CMK (cell line): ENCODE measurements around the gene NHP2.

Experiments
- DNase-seq: peaks from one replicate; pipeline ENCODE4 v3.0.0-alpha.2; 2010; ENCODE audit warnings: low read depth

NHP2 gene

GRCh38 chr5:178174456-178174855 is 20.8 kb upstream of the NHP2 start:
- no peak for DNase-seq

DNA sequence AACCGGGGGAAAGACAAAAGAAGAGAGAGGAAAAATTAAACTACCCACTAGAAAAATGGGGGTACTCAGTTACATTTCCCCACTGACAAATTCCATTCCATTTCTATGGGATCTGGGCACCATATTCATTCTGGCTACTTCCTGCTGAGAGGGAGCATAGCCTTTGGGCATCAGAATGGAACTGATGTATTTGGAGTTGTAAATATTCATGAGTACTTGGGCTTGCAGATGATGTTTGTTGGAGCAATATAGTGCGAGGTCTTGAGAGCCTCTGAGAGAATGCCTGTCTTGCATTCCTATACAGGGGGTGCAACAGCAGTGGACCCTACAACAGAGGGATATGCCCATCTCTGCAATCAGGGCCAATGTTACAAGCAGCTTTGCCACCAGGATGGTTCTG is 16.8 kb upstream of the NHP2 start:
- no peak for DNase-seq

GRCh38 chr5:178165581-178165980 is 11.9 kb upstream of the NHP2 start:
- DNase-seq = no peak

DNA sequence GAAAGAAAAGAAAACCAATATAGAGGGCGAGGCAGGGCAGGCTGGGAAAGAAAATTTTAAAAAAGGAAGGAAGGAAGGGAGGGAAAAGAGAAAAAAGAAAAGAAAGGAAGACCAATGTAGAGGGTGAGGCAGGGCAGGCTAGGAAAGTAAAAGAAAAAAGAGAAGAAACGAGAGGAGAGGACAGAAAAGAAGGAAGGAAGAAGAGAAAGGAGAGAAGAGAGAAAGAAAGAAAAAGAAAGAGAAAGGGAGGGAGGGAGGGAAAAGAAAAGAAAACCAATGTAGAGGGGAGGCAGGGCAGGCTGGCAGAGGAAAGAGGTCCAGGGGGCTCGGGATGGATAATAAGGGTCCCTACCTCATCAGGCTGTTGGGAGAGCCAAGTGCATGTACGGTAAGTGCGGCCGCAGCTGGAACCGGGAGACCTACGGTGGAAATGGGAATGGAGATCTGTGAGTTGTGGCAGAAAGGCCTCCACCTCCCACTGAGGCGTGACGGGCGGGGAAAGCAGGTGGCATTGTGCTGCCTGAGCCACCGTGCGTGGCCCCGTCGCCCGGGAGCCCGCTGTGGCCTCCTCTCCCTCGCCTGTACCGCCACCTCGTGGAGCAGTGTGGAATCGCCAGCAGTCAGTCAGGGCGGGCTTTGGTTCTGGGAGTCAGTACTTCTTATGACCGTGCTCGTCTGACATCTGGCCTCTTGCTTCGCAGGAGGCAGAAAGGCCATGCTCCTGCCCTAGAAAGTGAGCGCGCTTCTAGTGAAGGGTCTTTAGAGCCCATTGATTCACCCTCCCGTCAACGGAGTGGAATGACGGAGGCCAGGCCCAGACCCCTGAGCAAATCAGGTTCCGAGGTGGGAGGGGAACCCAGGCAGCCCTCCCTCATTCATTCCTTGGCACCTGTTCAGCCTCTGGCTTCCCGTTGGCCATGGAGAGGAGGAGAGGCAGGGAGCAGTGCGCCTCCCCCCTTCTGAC is 10.4 kb upstream of the NHP2 start:
- DNase-seq = no peak

DNA sequence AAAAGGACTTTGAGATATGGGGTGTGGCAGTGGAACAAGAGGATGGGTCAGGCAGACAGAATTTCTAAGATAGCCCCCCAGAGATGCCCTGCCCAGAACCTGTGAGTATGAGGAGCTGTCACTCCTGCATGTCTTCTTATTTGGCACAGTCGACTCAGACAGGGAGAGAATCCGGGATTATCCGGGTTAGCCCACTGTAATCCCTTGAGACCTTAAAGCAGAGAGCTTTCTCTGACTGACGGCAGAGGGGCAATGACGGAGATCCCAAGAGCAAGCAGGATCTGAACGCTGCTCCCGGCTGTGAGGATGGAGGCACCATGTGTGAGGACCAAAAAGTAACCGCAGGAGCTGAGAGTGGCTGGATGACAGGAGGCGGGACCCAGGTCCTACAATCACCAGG is 8.8 kb upstream of the NHP2 start:
- DNase-seq = no peak

- DNase-seq = no peak
Measured at GRCh38 chr5:178160176-178160575, 6.5 kb upstream of the NHP2 start.

DNA sequence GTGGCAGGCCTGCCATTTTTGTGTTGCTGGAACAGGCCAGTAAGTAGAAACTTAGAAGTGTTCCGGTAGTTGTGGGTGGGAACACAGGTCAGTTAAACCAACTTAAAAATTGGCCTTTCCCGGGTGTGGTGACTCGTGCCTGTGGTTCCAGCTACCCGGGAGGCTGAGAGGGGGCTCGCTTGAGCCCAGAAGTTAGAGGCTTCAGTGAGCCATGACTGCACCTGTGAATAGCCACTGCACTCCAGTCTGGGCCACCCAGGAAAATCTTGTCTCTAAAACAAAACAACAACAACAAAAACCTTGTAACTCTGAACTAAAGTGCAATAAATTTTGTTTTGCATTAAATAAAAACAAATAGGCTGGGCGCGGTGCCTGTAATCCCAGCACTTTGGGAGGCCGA is 1.4 kb upstream of the NHP2 start:
- DNase-seq = no peak

DNA sequence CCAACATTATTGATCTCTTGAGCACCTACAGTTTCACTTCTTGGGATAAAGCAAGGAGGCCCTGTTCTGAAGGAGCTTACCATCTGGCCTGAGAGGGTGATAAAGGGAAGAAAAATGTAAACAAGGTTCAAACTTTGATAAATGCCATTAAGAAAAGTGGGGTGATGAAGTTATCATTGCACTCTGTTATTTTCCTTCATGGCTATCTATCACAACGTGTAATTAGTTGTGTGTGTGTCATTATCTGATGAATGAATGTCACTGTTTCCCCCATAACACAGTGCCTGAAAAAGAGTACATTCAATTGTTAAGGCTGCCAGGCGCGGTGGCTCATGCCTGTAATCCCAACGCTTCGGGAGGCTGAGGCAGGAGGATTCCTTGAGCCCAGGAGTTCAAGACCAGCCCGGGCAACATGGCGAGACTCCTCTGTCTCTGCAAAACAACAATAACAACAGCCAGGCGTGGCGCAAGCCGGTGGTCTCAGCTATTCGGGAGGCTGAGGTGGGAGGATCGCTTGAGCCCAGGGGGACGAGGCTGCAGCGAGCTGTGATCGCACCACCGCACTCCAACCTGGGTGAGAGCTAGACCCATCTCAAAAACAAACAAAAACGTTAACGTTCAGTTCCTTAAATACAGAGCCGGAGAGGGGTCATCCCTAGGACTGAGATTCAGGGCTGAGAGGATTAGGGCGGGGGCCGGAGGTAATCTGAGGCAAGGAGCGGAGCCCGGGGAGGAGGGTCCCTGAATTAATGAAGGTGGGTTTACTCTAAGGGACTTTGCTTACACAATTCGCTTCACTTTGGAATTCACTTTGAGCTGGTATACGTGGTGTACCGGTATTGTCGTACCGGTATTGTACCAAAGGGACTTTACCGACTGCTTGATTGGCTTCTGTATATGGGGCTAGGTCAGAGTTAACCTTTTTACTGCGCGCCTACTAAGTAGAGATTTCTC is 917 bp downstream of the NHP2 start:
- DNase-seq = no peak

DNA sequence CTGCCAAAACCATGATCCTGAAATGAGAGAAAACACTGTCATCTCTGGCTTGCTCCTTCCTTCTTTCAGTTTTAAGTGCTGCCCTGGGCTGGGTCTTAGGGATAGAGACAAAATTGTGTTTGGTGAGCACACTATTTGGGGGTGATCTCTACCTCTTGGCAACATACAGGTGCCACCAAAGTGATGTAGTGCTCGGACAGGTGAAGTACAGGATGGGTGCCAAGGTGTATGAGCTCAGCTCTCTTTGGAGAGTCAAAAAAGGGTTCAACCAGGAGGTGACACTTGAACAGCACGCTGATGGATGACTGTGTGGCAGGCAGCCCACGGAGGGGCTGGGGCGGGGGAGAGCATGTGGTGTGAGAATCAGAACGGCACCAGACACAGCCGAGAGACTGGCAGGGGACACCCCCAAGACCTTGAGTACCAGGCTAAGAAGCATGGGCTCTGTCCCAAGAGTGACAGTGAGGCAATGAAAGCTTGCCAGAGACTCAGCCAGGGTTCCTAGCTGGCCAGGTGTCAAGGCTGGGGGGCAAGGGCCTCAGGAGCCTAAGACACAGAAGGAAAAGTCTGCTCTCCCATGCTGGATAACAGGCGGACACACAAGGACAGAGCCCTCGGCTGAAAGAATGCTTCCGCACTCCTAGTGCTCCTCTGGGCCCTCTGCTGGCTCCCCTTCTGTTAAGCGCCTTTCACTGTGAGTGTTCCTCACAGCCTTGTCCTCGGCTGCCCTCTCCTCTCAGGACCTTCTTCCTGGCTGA is 2.5 kb downstream of the NHP2 start:
- no peak for DNase-seq

- no peak for DNase-seq
Measured at GRCh38 chr5:178149199-178149932, 4.3 kb downstream of the NHP2 start.

DNA sequence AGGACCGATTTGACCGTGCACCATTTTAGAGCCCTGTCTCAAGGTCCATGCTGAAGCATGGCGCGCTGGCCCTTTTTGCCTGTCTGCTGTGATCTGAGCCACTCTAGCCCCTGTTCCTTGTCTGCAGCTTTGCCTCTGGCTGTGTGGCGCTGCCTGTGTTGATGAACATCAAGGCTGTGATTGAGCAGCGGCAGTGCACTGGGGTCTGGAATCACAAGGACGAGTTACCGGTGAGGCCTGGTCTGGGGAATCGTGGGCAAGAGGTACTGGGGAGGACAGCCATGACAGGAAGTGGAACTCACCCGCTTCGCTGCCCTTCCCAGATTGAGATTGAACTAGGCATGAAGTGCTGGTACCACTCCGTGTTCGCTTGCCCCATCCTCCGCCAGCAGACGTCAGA is 6.3 kb downstream of the NHP2 start:
- no peak for DNase-seq

GRCh38 chr5:178145965-178146820 is 7.5 kb downstream of the NHP2 start:
- DNase-seq = no peak

GRCh38 chr5:178143901-178144300 is 9.8 kb downstream of the NHP2 start:
- no peak for DNase-seq

- DNase-seq = no peak
Measured at GRCh38 chr5:178143246-178143645, 10.4 kb downstream of the NHP2 start.

- no peak for DNase-seq
Measured at GRCh38 chr5:178142642-178143041, 11.0 kb downstream of the NHP2 start.

GRCh38 chr5:178141550-178141949 is 12.1 kb downstream of the NHP2 start:
- no peak for DNase-seq

DNA sequence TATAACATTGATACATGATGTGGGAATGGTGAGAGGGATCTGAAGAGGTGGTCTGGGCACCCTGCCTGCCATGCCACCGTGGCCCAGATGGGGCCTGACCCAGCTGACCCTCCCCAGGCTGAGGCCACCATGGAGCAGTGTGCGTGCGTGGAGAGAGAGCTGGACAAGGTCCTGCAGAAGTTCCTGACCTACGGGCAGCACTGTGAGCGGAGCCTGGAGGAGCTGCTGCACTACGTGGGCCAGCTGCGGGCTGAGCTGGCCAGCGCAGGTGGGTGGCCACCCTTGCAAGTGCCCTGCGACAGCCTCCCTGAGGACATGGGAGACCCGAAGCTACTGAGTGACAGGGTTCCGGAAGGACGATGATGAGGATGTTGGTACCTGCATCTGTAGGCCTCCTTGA is 15.7 kb downstream of the NHP2 start:
- DNase-seq = no peak

DNA sequence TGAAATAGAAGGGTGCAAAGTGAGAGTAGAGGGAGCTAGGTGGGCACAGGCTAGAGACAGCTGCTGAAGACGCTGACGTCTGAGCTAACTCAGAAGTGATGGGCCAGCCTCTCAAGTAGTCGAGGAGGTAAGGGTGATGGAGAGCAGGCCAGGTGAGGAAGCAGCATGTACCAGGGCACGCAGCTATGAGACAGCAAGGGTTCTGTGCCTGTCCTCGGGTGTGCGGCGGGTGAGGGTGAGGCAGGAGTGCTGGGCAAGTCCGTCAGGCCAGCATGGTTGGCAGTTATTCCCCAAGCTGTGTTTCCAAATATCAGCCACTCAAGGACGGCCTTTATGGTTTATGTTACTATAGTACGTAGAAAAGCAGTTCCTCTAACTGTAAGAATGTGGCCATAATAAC is 16.7 kb downstream of the NHP2 start:
- DNase-seq = no peak

DNA sequence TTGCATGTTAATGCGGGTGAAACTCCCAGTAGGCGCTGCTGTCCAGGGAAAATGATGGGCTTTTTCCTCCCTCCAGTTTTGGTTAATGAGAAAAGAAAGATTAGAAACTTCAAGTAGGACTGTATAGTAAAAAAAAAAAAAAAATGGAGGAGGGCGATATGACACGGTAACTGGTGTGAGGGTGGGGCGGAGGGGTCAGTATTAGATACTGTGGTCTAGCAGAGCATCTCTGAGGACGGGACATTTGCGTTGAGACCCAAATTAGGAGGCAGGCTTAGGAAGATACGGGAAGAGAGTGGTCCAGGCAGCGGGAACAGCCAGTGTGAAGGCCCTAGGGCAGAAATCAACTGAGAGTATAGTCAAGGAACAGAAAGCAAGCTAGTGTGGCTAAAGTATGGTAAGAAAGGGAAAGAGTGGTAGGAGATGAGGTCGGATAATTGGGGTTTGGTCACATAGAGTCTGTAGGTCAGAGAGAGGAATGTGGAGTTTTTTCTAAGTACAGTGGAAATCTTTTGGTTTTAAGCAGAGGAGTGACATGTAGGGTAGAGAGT is 22.2 kb downstream of the NHP2 start:
- no peak for DNase-seq
